ENCODE data around the gene USP40.

The USP40 gene

DNA sequence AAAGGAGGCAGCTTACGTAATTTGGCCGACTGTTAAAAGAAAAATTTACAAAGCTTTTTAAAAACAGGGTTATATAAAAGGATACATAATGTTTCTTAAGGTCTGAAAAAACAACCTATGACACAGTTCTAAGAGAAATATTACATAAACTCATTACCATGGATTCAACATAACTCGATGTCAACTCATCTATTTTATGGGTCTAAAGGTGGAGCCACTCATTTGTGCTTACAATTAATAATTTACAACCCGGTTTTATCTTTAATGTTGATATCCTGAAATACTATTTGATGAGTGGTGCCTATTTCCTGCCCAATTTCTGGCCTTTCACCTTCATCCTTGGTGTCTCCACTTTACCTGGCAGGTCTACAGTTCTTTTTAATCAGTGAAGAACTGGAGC, 15.1 kb downstream of the USP40 start:
- no peak for DNase-seq

DNA sequence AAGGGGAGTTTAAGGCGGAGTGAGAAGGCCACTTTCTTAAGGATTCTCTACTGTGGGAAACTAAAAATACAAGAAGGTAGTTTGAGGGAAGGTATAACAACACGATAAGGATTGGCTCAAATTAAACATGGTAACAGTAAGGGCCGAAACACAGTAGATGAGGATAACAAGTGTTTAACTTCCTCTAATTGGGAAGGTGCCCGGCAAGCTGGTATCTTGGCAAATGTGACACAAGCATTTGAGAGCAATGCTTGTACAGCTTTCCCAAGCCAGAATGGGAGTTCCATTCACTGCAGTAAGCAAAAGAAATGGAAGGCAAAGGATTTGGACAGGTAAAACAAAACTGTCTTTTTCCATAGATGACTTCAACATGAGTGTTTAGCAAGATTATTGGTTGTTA, 19.8 kb downstream of the USP40 start:
- no peak for DNase-seq

DNA sequence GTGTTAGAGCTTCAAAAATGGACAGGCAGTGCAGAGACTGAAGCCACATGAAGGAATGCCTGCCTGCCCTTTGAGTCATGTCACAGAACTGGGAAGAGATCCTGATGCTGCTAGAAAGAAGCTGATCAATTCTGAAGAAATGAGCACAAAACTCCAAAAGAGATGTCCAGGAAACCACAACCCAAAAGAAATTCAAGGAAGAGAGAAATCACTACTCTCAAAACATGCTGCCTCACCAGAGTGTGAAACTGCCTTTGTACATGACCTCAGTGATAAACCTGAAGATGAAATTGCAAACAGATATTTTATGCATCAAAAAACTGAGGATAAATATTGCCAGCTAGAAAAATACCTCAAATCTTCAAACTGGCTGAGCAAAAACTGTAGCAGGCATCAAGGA, 20.5 kb downstream of the USP40 start:
- DNase-seq = no peak

DNA sequence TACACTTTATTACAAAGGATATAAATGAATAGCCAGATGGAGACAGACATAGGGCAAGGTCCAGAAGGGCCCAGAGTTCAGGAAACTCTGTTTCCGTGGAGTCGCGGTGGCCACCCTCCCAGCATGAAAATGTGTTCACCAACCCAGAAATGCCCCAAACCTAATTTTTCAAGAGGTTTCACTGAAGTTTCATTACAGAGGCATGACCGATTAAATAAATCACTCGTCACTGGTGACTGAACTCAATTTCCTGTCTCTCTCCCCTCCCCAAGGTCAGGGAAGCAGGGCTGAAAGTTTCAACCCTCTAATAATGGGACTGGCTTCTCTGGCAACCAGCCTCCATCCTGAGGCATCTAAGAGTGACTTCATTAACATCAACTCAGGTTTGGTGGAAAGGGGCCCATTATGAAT, 22.4 kb downstream of the USP40 start:
- DNase-seq = no peak

DNA sequence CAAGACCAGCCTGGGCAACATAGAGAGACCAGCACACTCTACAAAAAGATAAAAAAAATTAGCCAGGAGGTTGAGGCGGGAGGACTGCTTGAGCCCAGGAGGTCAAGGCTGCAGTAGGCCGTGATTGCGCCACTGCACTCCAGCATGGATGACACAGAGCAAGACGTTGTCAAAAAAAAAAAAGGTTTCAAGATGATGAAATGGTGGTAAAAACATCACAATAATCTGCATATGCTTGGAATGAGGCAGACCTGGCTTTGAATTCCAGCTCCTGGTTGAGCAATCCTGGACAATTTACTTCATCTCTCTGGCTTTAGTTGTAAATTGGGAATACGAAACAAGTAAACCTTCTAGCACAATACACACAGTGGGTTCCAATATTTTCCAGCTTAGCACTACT, 24.1 kb downstream of the USP40 start:
- DNase-seq = no peak

DNA sequence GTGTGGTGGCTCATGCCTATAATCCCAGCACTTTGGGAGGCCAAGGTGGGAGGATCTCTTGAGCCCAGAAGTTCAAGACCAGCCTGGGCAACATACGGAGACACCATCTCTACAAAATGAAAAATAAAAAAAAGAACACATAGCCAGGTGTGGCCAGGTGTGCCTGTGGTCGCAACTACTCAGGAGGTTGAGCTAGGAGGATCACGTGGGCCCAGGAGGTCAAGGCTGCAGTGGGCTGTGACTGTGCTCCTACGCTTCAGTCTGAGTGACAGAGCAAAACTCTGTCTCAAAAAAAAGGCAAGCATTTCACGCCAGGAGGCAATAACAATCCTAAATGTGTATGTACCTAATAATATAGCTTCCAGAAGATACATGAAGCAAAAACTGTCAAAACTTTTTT, 27.8 kb downstream of the USP40 start:
- DNase-seq = no peak

DNA sequence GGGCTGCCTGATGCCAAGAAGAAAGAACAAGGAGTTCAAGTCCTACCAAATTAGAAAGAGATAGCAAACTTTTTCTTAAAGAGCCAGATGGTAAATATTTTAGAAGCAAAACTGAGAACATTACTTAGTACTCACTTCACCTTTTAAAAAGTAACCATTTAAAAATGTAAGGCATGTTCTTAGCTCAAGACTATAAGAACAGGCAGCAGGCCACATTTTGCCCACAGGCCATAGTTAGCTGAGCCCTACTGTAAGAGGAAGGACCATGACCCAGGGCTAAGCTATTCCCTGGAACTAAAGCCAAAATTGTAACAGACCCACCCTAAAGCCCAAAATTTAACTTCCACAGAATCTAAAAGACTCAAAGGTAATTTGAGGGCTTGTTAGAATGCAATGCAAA, 31.3 kb downstream of the USP40 start:
- DNase-seq = no peak

DNA sequence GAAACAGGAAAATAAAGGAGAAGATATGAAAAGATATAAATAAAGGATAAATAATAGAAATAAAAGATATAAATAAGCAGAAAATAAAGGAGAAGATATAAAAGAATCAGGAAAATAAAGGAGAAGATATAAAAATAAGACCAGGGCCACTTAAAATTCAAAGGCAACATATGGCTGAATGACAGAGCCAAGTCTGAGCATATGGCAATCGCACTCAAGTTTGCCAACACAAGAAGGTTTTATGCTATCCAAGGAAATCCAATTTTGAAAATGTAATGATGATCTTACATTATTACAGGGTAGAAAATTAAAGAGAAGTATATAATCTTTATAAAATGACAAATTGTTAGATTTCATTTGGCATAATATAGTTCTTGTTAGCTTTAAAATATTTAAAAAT, 33.6 kb downstream of the USP40 start:
- no peak for DNase-seq

DNA sequence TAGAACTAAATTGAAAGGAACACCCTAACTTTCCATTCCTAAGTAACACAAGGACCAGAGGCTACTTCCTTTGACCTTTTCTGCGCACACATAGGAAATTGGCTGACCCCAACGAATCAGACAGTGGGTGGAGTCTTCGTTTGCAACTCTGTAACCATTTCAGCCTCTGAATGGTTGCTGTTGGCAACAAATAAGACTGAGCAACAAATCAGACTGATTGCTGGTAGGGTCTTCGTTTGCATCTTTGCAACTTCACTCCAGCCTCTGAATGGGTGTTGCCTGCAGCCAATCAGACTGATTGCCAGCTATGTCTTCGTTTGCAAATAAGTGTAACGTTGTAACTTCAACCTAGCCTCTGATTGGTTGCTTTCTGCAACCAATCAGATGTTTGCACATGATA, 34.6 kb downstream of the USP40 start:
- DNase-seq = no peak

DNA sequence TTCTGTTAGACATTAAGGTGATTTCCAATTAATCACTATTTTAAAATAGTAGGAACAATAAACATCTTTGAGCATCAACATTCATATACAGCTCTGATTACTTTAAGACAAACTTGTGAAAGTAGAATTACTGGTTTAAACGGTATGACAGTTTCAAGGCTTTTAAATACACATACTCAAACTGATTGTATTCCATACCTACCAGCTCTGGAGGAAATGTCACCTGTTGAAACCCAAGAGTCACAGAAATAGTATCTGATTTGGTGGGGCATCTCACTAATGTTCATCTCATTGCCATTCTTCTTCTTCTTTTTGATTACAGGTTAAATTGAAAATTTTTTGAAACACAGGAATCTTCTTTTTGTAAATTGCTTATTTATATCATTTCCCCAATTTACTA, 36.2 kb downstream of the USP40 start:
- no peak for DNase-seq

DNA sequence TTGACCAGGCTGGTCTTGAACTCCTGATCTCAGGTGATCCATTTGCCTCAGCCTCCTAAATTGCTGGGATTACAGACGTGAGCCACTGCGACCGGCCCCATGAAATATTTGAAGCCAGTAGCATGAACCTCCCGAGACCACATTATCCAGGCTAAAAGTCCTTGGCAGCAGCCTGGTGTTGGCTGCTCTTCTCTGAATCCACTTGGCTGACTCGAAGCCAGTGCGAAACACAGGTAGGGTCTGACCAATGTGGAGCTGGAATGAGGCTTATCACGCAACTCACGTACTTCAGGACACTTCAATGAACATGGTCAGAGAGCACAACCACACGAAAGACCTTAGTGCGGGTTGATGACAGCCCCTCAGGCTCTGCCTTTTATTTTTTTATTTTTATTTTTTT, 38.4 kb downstream of the USP40 start:
- DNase-seq = no peak

DNA sequence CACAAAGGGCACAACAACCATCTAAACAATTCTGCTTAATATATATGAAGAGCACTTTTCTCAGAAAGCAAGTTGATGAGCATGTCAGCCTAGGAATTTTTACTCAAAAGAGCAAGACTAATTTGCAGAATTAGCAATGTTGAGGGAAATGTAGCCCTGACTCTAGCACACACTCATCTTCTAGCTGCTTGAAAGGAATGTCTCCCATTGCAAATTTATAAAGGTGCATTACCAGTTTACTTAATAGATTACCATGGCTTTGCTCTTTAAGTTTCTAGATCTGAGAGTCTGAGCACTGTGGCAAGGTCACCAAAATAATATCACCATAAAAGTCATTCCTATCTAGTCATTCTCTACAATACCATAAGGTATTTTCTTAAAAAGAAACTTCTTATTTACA, 40.8 kb downstream of the USP40 start:
- no peak for DNase-seq

DNA sequence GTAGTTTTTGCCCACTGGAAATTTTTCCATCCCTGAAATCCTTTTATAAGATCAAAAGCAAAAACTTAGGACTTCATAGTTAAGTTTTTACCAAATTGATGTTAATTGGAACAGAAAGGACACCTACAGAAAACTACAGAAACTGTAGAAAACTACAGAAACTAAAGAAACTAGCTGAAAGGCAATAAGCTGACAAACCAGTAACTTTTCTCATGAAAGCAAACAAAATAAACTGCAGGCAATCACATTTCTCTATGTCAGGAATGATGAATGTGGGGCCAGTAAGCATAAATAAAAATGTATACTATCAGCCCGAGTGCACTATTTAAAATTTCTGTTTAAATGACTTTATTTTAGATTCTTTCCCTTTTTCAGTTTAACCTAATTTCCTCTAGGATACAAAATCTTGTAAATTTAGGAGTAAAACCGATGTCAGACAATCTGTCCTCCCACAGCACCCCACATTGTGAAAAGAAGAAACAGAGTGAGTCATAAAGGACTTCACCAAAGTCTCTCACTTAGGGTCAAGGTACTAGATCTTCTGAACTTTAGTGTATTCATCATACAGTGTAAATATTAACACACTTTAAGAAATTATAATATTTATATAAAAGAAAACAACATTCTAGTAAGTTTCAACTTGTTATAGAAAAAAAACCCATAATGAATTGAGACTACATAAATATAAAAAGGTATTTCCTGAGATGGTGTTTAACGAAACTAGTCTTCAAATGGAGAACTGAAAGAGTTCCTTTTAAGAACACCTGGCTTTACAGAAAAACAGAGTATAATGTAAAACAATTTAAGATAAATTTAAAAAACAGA, 46.6 kb downstream of the USP40 start:
- DNase-seq = no peak

DNA sequence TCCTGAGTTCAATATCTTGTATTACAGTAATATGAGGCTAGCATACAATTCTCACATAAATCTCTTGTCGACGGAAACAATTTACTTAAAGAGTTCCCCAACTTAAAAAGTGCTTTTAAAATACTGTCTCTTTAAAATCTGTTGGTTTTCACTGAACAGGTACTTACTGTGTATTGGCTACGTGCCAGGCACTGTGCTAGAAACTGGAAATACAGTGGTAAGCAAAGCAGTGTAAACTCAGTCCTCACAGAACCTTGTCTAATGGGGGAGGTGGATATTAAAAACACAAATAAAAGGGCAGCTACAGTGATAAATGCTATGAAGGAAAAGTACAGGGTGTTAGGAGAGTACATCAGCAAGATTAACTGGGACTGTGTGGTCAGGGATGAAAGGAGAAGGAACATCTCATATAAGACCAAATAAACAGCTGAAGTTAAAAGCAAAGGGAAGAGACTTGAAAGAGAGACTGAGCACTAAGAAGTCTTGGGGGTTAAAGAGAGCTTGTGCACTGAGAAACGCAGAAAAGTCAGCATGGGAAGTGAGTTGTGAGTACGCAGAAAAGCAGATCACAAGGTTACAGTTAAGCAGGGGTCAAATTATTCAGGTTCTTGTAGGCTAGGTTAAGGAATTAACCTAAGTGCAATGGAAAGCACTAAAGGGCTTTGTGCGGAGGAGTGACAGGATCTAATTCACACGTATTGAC, 52.5 kb downstream of the USP40 start:
- DNase-seq = no peak

DNA sequence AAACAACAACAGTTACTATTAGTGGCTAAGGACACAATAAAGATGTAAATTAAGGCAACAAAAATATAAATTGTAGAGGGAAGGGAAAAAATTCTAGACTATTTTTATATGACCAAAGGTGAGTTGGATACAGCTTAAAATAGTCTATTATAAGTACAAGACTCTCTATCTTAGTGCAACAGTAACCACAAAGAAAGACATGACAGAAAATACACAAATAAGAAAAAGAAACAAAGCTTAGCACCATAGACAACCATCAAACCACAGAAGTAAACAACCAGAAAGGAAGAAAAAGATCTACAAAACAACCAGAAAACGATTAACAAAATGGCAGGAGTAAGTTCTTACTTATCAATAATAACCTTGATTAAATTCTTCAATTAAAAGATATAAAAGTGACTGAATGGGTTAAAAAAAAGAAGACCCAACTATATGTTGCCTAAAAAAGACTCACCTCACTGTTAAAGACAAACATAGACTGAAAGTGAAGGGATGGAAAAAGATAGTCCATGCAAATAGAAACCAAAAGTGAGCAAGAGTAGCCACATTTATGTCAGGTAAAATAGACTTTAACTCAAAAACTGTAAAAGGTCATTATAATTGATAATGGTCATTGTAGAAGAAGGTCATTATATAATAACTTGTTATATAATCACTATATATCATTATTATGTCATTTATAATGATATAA, 62.5 kb downstream of the USP40 start:
- DNase-seq = no peak

DNA sequence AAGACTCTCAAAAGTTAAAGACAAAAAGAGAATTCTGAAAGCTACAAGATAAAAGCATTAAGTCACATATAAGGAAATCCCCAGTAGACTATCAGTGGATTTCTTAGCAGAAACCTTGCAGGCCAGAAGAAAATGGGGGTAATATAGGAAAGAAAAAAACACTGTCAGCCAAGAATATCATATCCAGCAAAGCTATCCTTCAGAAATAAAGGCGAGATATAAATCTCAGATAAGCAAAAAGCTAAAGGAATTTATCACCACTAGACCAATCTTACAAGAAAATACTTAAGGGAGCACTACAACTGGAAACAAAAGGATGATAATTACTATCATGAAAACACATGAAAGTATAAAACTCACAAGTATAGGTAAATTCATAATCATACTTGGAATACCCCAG, 63.1 kb downstream of the USP40 start:
- no peak for DNase-seq

DNA sequence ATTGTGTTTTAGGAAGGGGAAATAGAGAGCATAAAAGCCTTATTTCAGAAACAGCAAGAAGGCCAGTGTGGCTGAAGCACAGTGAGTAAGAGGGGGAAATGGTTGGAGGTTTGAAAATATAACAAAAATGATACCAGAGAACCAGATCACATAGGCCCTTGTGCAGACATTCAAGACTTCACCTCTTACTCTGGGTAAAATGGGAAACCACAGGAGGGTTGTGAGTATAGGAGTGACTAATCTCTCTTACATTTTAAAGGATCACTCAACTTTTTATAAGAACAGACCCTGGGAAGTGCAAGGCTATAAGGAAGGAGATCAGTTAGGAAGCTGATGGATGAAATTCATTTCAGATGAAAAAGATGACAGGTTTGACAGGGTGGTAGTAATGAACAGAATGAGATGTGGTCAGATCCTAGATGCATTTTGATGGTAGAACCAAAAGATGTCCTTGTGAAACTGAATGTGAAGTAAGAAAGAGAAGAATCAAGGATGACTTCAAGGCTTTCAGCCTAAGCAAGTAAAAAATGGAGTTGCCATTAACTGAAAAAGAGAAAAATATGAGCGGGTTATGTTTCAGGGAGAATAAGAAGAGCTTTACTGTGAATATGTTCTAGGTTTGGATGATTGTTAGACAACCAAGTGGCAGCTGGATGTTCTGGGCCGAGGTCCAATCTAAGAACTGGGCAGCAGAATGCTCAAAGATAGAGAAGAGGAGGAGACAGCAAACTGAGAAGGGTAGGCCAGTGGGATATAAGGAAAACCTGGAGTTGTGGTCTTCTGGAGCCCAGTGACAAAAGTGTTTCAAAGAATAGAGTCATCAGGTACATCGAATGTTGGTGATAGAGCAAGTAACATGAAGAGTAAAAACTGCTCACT, 65.1 kb downstream of the USP40 start:
- no peak for DNase-seq

DNA sequence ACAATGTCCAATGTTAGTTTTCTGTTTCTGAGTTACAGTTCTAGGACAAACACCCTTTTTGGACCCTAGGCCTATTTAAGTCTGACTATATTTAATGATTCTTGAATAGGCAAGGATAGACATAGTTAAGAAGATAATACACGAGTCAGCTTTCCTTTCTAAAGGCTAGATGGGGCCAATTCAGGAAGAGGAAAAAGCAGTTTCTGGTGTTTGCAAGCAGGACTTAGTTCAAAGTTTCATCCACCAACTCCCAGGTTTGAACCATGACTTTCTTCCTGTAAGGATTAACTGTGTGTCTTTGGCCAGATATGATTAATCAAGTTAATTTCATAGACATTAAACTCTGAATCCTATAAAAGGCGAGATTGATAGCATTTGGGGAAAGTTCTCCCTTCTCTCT, 66.7 kb downstream of the USP40 start:
- DNase-seq = no peak

DNA sequence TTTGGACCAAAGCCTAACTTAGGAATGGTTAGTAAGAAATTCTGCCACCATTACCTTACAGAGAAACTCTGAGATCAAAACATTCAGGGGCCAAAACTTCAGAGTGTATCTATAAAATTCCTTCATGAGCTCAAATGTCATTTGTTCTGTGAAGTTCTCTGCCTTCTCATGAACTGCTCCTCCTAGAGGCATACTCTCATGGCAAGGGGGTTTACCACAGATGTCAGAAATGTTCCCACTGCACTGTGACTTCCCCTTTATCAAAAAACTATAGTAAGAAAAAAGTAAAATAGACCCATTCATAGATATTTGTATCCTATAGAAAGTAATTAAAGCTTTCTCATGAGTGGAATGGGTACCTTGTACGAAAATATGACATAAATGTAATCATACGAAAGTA, 68.5 kb downstream of the USP40 start:
- DNase-seq = no peak

DNA sequence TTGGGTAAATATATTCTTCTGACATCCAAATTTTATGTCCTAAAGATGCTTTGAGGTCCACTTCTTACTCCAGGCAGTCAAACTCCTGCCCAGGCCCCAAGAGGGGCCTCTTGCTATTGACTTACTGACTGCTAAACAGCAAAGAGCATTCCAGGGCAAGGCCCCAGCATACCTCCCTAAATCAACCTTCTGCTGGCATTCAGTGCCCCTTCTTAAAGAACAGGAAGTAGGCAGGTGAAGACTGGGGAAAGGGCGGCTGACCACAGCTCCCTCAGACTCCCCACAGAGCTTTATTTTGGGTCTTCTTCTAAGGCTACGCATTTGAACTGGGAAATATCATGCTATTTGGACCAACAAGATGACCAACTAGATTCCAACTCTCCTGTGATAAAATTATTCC, 68.9 kb downstream of the USP40 start:
- DNase-seq = no peak

DNA sequence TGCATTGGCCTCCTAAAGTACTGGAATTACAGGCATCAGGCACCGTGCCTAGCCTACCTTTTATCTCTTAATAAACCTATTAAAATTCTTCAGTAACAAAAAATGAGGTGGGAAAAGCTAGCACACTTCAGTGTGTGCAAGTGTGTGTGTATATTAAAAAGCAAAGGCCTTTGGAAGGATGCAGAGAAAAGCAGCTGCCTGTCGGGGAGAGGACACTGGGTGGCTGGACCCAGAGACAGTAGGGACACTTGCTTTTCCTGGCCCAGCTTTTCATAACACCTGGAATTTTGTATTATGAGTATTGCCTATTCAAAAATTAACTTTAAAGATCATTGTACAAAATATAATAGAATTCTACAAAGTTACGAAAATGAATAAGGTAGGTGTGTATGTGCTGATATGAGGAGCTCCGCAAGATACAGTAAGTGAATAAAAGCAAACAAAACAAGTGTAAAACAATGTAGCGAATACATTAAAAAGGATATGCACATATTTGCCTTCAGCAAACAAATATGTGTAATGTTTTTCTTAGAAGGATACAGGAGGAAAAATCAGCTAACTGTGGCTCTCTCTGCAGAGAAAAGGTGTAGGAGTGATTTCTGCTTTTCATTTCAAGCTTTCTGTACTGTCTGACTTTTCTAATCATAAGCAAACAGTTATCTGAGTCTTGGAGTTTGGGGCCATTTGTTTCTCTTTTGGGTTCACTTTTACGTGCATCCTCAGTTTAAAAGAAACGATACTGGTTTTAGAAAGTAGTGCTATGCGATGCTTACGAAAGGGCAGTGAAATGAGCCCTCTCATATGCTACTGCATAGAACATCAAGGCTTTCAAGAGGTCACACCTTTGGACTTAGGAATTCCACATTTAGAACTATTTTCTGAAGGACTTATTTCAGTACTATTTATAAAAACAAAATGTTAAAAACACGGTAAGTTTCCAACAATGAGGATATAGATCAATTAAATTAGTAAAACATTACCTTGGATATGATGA, 70.8 kb downstream of the USP40 start:
- DNase-seq = no peak

DNA sequence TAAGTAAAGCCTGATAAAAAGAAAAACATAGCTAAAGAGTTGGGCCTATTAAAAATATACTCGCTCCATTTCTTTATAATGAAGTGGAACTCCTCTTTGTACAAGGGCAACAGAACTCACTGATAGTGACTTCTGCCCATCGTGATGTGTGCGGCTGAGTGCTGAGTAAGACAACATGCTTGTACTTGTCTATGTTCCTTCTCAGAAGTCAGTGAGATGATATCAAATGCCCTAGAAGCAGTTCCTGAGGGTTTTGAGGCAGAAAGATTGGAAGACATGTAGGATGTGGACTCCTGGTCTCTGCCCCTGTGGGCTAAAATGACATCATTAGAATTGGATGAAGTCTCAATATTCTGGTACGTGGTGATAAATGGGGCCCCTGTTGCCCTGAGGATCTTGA, 73.8 kb downstream of the USP40 start:
- no peak for DNase-seq
